ENCODE data around the gene CHAT. TPM values are rescaled to one million over a fixed set of nuclear protein-coding genes. Genes with fewer than 3 reads are reported as not detected.

The CHAT gene
- total RNA-seq, 2 experiments from 2014 or later = not detected

DNA sequence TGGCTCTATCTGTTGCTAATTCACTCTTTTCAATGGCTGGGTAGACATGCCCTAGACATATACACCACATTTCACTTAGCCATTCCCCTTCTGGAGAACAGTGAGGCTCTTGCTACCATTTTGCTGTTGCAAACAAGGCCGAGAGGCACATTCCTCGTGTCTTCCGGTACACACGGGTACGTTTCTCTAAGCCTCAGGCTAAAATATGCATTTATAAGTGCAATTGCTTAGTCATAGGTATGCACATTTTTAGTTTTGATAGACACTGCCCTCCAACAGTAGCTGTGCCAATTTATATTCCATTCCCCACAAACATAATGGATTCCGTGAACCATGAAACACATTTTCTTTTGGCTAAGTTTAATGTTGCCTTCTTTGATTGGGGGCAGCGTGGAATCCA, 13.2 kb downstream of the CHAT start:
- no peak for DNase-seq
- no peaks in the 10 kb centered on the region for H3K36me3 ChIP-seq (ENCODE audit: insufficient read depth, low read length)
- peaks cover 0 to 3% of the 10 kb centered on the region in 2 experiments for H3K9me3 ChIP-seq (ENCODE audit: control insufficient read depth in 1 of 2, insufficient read depth in 1 of 2, low read length in 2 of 2)
- Mint-ChIP-seq H3K4me3 (no peak overlapping the region), H3K27me3 (peaks cover 19% of the 10 kb centered on the region), H3K36me3 (ENCODE audit: low read depth) (no peaks in the 10 kb centered on the region), H3K27ac (no peak overlapping the region), H3K4me1 (ENCODE audit: low read depth) (no peaks in the 10 kb centered on the region), H3K9me3 (no peaks in the 10 kb centered on the region)
- H3K4me1 ChIP-seq (ENCODE audit: insufficient read depth, low read length) = no peaks in the 10 kb centered on the region
- ChIA-PET CTCF (no interaction called here), POLR2A (no interaction called here)
- H3K27me3 ChIP-seq (ENCODE audit: control insufficient read depth in 1 of 2, insufficient read depth in 2 of 2, low read length in 2 of 2) = no peaks in the 10 kb centered on the region
- no peak overlapping the region for H3K4me3 ChIP-seq (ENCODE audit: low read length)
- H3K27ac ChIP-seq (ENCODE audit: low read depth in 1 of 2, low read length in 2 of 2) = no peak overlapping the region
- no peak for ATAC-seq (ENCODE audit: poor library complexity)
- intact Hi-C loops (cut with DNase I, micrococcal nuclease) = no loop called here
- TF ChIP-seq, protein P1, sequence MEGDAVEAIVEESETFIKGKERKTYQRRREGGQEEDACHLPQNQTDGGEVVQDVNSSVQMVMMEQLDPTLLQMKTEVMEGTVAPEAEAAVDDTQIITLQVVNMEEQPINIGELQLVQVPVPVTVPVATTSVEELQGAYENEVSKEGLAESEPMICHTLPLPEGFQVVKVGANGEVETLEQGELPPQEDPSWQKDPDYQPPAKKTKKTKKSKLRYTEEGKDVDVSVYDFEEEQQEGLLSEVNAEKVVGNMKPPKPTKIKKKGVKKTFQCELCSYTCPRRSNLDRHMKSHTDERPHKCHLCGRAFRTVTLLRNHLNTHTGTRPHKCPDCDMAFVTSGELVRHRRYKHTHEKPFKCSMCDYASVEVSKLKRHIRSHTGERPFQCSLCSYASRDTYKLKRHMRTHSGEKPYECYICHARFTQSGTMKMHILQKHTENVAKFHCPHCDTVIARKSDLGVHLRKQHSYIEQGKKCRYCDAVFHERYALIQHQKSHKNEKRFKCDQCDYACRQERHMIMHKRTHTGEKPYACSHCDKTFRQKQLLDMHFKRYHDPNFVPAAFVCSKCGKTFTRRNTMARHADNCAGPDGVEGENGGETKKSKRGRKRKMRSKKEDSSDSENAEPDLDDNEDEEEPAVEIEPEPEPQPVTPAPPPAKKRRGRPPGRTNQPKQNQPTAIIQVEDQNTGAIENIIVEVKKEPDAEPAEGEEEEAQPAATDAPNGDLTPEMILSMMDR (IDR thresholded peaks at IDR 0.05) = no peak

DNA sequence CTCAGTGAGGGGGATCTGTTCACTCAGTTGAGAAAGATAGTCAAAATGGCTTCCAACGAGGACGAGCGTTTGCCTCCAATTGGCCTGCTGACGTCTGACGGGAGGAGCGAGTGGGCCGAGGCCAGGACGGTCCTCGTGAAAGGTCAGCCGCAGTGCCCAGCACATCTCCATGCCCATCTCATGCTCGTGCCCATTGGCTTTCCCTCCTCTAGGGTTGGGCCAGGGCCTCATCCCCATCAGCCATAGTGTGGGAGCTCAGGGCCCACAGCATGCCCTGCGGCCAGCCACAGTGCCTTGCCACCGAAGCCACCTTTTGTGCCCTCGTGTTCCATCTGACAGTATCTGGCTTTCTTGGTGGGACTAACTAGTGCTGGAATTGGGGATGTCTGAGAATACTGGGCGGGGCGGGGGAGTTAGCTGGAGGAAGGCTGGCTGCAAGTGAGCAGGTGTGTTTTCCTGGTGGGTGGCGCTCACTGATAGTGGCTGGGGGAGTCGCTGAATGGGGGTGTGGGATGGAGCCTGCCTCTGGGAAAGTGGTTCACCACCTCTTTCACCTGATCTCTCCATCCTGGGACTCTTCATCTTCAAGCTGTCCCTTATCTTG, 13.9 kb downstream of the CHAT start:
- peak in 1 of 14 experiments; percentile 14 for DNase-seq
- Histone ChIP-seq H3K4me3 (ENCODE audit: low read length) (no peak overlapping the region), H3K4me1 (ENCODE audit: insufficient read depth, low read length) (no peaks in the 10 kb centered on the region), H3K9me3 (ENCODE audit: control insufficient read depth in 1 of 2, insufficient read depth in 1 of 2, low read length in 2 of 2) (peaks cover 0 to 3% of the 10 kb centered on the region in 2 experiments), H3K27ac (ENCODE audit: low read depth in 1 of 2, low read length in 2 of 2) (no peak overlapping the region), H3K36me3 (ENCODE audit: insufficient read depth, low read length) (no peaks in the 10 kb centered on the region), H3K27me3 (ENCODE audit: control insufficient read depth in 1 of 2, insufficient read depth in 2 of 2, low read length in 2 of 2) (no peaks in the 10 kb centered on the region)
- Mint-ChIP-seq H3K4me1 (ENCODE audit: low read depth) (no peaks in the 10 kb centered on the region), H3K4me3 (no peak overlapping the region), H3K27ac (no peak overlapping the region), H3K27me3 (peaks cover 14% of the 10 kb centered on the region), H3K9me3 (no peaks in the 10 kb centered on the region), H3K36me3 (ENCODE audit: low read depth) (no peaks in the 10 kb centered on the region)
- no peak for ATAC-seq (ENCODE audit: poor library complexity)
- intact Hi-C loops (cut with DNase I, micrococcal nuclease) = no loop called here
- TF ChIP-seq, protein P1 (IDR thresholded peaks at IDR 0.05) = no peak
- CTCF ChIA-PET = no interaction called here
- POLR2A ChIA-PET = no interaction called here

- intact Hi-C loops (cut with DNase I, micrococcal nuclease) = no loop called here
- H3K27me3 Mint-ChIP-seq = peaks cover 7% of the 10 kb centered on the region
- CTCF ChIA-PET = no interaction called here
- H3K27ac Mint-ChIP-seq = no peak overlapping the region
- POLR2A ChIA-PET = no interaction called here
- no peak for DNase-seq
- H3K4me3 Mint-ChIP-seq = no peak overlapping the region
- Histone ChIP-seq H3K4me1 (ENCODE audit: insufficient read depth, low read length) (no peaks in the 10 kb centered on the region), H3K4me3 (ENCODE audit: low read length) (no peak overlapping the region), H3K27me3 (ENCODE audit: control insufficient read depth in 1 of 2, insufficient read depth in 2 of 2, low read length in 2 of 2) (no peaks in the 10 kb centered on the region), H3K9me3 (ENCODE audit: control insufficient read depth in 1 of 2, insufficient read depth in 1 of 2, low read length in 2 of 2) (peaks cover 0 to 3% of the 10 kb centered on the region in 2 experiments), H3K36me3 (ENCODE audit: insufficient read depth, low read length) (no peaks in the 10 kb centered on the region), H3K27ac (ENCODE audit: low read depth in 1 of 2, low read length in 2 of 2) (no peak overlapping the region)
- ATAC-seq (ENCODE audit: poor library complexity) = no peak
- TF ChIP-seq, protein P1 (IDR thresholded peaks at IDR 0.05) = no peak
- no peaks in the 10 kb centered on the region for H3K36me3 Mint-ChIP-seq (ENCODE audit: low read depth)
- no peaks in the 10 kb centered on the region for H3K9me3 Mint-ChIP-seq
- H3K4me1 Mint-ChIP-seq (ENCODE audit: low read depth) = no peaks in the 10 kb centered on the region
Measured at GRCh38 chr10:49628599-49628998, 14.8 kb downstream of the CHAT start.

Data from CD4-positive, alpha-beta T cell (primary cell).